ENCODE measurements around the gene GANAB. TPM values are rescaled to one million over a fixed set of nuclear protein-coding genes. Genes with fewer than 3 reads are reported as not detected.

GANAB gene
- total RNA-seq, 1 donor from 2014 or later, result 213 TPM

DNA sequence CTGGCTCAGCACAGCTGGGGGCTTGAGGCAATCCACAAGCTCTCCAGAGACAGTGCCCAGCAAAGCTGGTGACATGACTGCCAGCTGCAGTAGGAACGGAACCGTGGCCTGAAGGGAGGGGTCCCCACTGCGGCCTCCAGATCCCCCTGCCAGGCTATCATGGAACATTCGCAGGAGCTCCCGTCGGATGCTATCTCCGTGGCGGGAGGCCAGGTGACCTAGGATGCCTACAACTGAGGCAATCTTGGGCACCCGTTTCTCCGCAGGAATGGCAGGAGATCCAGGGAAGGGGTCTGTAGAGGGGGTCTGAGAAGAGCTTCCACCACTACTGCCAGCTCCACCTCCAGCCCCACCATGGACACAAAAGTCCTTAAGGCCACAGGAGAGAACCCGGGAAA lies 2.6 kb upstream of the GANAB start:
- H3K36me3 Mint-ChIP-seq (ENCODE audit: unreplicated experiment), result no peaks in the 10 kb centered on the region
- H3K4me1 Mint-ChIP-seq (ENCODE audit: low read depth, unreplicated experiment), result peaks cover 15% of the 10 kb centered on the region
- DNase-seq, result no peak
- H3K4me3 Mint-ChIP-seq (ENCODE audit: unreplicated experiment), result no peak overlapping the region
- TF ChIP-seq, protein P1, sequence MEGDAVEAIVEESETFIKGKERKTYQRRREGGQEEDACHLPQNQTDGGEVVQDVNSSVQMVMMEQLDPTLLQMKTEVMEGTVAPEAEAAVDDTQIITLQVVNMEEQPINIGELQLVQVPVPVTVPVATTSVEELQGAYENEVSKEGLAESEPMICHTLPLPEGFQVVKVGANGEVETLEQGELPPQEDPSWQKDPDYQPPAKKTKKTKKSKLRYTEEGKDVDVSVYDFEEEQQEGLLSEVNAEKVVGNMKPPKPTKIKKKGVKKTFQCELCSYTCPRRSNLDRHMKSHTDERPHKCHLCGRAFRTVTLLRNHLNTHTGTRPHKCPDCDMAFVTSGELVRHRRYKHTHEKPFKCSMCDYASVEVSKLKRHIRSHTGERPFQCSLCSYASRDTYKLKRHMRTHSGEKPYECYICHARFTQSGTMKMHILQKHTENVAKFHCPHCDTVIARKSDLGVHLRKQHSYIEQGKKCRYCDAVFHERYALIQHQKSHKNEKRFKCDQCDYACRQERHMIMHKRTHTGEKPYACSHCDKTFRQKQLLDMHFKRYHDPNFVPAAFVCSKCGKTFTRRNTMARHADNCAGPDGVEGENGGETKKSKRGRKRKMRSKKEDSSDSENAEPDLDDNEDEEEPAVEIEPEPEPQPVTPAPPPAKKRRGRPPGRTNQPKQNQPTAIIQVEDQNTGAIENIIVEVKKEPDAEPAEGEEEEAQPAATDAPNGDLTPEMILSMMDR (IDR thresholded peaks at IDR 0.05; ENCODE audit: partially characterized antibody, unreplicated experiment), result no peak
- no peak overlapping the region for H3K27ac Mint-ChIP-seq (ENCODE audit: unreplicated experiment)
- H3K27me3 Mint-ChIP-seq (ENCODE audit: unreplicated experiment), result peaks cover 9% of the 10 kb centered on the region
- peaks cover 13% of the 10 kb centered on the region for H3K9me3 Mint-ChIP-seq (ENCODE audit: unreplicated experiment)

GRCh38 chr11:62648185-62648966 lies 2.0 kb upstream of the GANAB start:
- Mint-ChIP-seq H3K9me3 (ENCODE audit: unreplicated experiment) (peaks cover 10% of the 10 kb centered on the region), H3K4me1 (ENCODE audit: low read depth, unreplicated experiment) (peaks cover 15% of the 10 kb centered on the region), H3K4me3 (ENCODE audit: unreplicated experiment) (no peak overlapping the region), H3K36me3 (ENCODE audit: unreplicated experiment) (no peaks in the 10 kb centered on the region), H3K27ac (ENCODE audit: unreplicated experiment) (no peak overlapping the region), H3K27me3 (ENCODE audit: unreplicated experiment) (peaks cover 9% of the 10 kb centered on the region)
- TF ChIP-seq, protein P1 (IDR thresholded peaks at IDR 0.05; ENCODE audit: partially characterized antibody, unreplicated experiment), result no peak
- no peak for DNase-seq

DNA sequence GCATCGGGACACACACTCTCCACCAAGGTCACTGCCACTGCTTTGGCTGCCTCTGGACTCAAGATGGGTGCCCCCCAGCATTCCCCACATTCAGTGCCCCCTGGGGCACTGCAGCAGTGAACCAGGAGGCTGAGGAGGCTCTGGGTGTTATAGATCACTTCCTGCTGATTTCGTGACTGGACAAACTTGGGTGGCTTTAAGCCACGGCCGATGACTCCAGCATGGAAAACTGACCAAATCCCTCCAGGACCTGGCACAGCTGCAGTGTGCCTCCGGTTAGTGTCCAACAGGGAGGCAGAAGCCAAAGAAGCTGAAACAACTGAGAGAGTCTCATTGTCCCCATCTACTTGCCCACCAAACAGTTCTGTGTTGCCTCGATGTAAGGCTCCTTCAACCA lies 1.2 kb upstream of the GANAB start:
- peaks cover 14% of the 10 kb centered on the region for H3K4me1 Mint-ChIP-seq (ENCODE audit: low read depth, unreplicated experiment)
- no peak overlapping the region for H3K4me3 Mint-ChIP-seq (ENCODE audit: unreplicated experiment)
- H3K9me3 Mint-ChIP-seq (ENCODE audit: unreplicated experiment), result peaks cover 7% of the 10 kb centered on the region
- no peak for DNase-seq
- TF ChIP-seq, protein P1 (IDR thresholded peaks at IDR 0.05; ENCODE audit: partially characterized antibody, unreplicated experiment), result no peak
- H3K27me3 Mint-ChIP-seq (ENCODE audit: unreplicated experiment), result peaks cover 9% of the 10 kb centered on the region
- no peaks in the 10 kb centered on the region for H3K36me3 Mint-ChIP-seq (ENCODE audit: unreplicated experiment)
- no peak overlapping the region for H3K27ac Mint-ChIP-seq (ENCODE audit: unreplicated experiment)

DNA sequence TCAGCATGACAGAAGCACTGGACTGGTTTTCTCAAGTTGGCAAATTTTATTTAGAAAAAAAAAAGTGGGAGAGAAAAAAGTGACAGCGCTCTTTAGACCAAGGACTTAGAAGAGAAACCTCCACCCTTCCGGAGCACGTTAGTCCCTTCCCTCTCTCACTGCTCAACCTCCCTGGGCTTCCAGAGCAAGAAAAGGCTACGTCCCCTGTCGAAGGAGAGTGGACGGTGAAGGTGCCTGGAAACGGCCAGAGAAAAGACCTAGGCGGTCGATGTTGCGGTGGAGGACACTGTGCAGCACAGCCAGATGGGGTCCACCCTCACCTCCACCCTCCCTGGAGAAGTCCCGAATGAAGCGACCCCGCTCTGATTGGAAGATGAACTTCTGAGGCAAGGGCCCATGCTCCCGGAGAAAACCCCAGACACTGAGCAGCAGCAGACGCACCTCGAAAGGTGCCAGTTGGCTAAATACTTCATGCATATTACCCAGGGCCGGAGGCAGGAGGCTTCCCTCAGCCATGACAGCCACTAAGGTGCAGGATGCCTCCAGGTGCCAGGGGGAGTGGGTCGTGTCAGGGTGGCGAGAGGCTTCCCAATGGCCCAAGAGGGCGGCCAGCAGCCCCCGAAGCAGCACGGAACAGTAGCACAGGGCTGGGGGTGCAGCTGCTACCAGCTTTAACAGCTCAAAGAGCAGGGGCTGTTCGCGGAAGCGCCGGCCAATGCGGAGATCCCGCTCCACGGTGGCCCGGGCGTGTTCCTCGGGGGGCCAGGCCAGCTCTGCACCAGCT lies 604 bp upstream of the GANAB start:
- TF ChIP-seq, protein P1 (IDR thresholded peaks at IDR 0.05; ENCODE audit: partially characterized antibody, unreplicated experiment), result no peak
- no peak overlapping the region for H3K27ac Mint-ChIP-seq (ENCODE audit: unreplicated experiment)
- peaks cover 10% of the 10 kb centered on the region for H3K4me1 Mint-ChIP-seq (ENCODE audit: low read depth, unreplicated experiment)
- peaks cover 8% of the 10 kb centered on the region for H3K27me3 Mint-ChIP-seq (ENCODE audit: unreplicated experiment)
- no peaks in the 10 kb centered on the region for H3K36me3 Mint-ChIP-seq (ENCODE audit: unreplicated experiment)
- DNase-seq, result no peak
- H3K4me3 Mint-ChIP-seq (ENCODE audit: unreplicated experiment), result peak overlapping the region; percentile 99
- peaks cover 7% of the 10 kb centered on the region for H3K9me3 Mint-ChIP-seq (ENCODE audit: unreplicated experiment)

- peak overlapping the region; percentile 99 for H3K4me3 Mint-ChIP-seq (ENCODE audit: unreplicated experiment)
Observed at GRCh38 chr11:62645671-62645945, 805 bp downstream of the GANAB start.

More at GRCh38 chr11:62645671-62645945, 805 bp downstream of the GANAB start:
- Mint-ChIP-seq H3K27me3 (ENCODE audit: unreplicated experiment) (peaks cover 8% of the 10 kb centered on the region), H3K4me1 (ENCODE audit: low read depth, unreplicated experiment) (peaks cover 10% of the 10 kb centered on the region), H3K9me3 (ENCODE audit: unreplicated experiment) (peaks cover 7% of the 10 kb centered on the region), H3K27ac (ENCODE audit: unreplicated experiment) (peak overlapping the region; percentile 95), H3K36me3 (ENCODE audit: unreplicated experiment) (no peaks in the 10 kb centered on the region)
- DNase-seq, result no peak
- TF ChIP-seq, protein P1 (IDR thresholded peaks at IDR 0.05; ENCODE audit: partially characterized antibody, unreplicated experiment), result no peak

Measured in glutamatergic neuron (in vitro differentiated cells).